SH-SY5Y (cell line): ENCODE data around the gene DPYD.

Experiments
- GATA2 ChIP-seq: IDR thresholded peaks from 2 replicates; pipeline ENCODE4 v1.6.1; 2011; ENCODE audit warnings: mild to moderate bottlenecking, low read depth, low read length
- GATA3 ChIP-seq: IDR thresholded peaks from 2 replicates; pipeline ENCODE4 v1.6.1; 2011; ENCODE audit warnings: low read depth, mild to moderate bottlenecking, low read length, moderate library complexity

- no peak for TF ChIP-seq GATA2
- no peak for TF ChIP-seq GATA3
Observed at GRCh38 chr1:97711858-97712257, 209.0 kb downstream of the DPYD start.
